Erythroblast (primary cell): ENCODE measurements around the gene VPS50.

Experiments used
- GATA1 ChIP-seq: IDR thresholded peaks from 2 replicates; pipeline ENCODE4 v1.6.1; 2011; ENCODE audit warnings: low read depth, mild to moderate bottlenecking, control low read depth, low read length, moderate library complexity
- POLR2A ChIP-seq: IDR thresholded peaks from 2 replicates; pipeline ENCODE4 v1.6.1; 2011; ENCODE audit warnings: mild to moderate bottlenecking, low read length

GRCh38 chr7:93212881-93213280 lies 19.3 kb upstream of the VPS50 start:
- TF ChIP-seq POLR2A (no peak), GATA1 (no peak)
